CD4-positive, alpha-beta T cell treated with Interleukin-15 for 4 hours (primary cell): ENCODE data around the gene MTA2.
"Not testable (repeated sequence)": the region's sequence is repeated elsewhere in the genome, so short reads cannot be mapped to it uniquely, and the experiment has no call there.

ENCODE experiments used
- DNase-seq: peaks from one replicate; pipeline ENCODE4 v3.0.0-alpha.2; 2020; ENCODE audit warnings: low spot score

Gene MTA2

GRCh38 chr11:62601372-62602140 lies at the start of gene MTA2:
MTA2 (minus strand) TSS chr11:62601865; CDS start chr11:62601450, 415 bp downstream.
- peak; percentile 99 for DNase-seq

- DNase-seq, result not testable (repeated sequence)
These were observed 48.6 kb upstream of the MTA2 start for GRCh38 chr11:62650283-62650682.

GRCh38 chr11:62649486-62649885 lies 47.8 kb upstream of the MTA2 start:
- no peak for DNase-seq

GRCh38 chr11:62648967-62649364 lies 47.3 kb upstream of the MTA2 start:
- no peak for DNase-seq

GRCh38 chr11:62648185-62648966 lies 46.7 kb upstream of the MTA2 start:
- no peak for DNase-seq

GRCh38 chr11:62647609-62648005 lies 45.9 kb upstream of the MTA2 start:
- no peak for DNase-seq

GRCh38 chr11:62646825-62647608 lies 45.4 kb upstream of the MTA2 start:
- no peak for DNase-seq

GRCh38 chr11:62645946-62646824 lies 44.5 kb upstream of the MTA2 start, which contains the start of gene GANAB:
GANAB (minus strand) TSS chr11:62646613; CDS start chr11:62646599, 14 bp downstream.
- DNase-seq, result peak; percentile 99

- DNase-seq, result no peak
These were observed 43.9 kb upstream of the MTA2 start for GRCh38 chr11:62645671-62645945.

- DNase-seq, result no peak
These were observed 42.6 kb upstream of the MTA2 start for GRCh38 chr11:62644220-62644619.

GRCh38 chr11:62632492-62632891 lies 30.8 kb upstream of the MTA2 start:
- DNase-seq, result no peak

GRCh38 chr11:62627713-62628112 lies 26.0 kb upstream of the MTA2 start:
- DNase-seq, result no peak

- DNase-seq, result no peak
These were observed 20.9 kb upstream of the MTA2 start for GRCh38 chr11:62622476-62623089.

- peak; percentile 96 for DNase-seq
These were observed 20.2 kb upstream of the MTA2 start, which contains the start of gene B3GAT3 for GRCh38 chr11:62621567-62622470. B3GAT3 (minus strand) TSS chr11:62621986; CDS start chr11:62621947, 39 bp downstream.

- no peak for DNase-seq
These were observed 19.4 kb upstream of the MTA2 start for GRCh38 chr11:62621027-62621566.

GRCh38 chr11:62616957-62617356 lies 15.3 kb upstream of the MTA2 start:
- DNase-seq, result not testable (repeated sequence)

GRCh38 chr11:62615521-62615920 lies 13.9 kb upstream of the MTA2 start:
- no peak for DNase-seq

- DNase-seq, result peak; percentile 42
These were observed 12.6 kb upstream of the MTA2 start for GRCh38 chr11:62614275-62614674.

- no peak for DNase-seq
These were observed 11.7 kb upstream of the MTA2 start for GRCh38 chr11:62613291-62613778.
